Panc1 (cell line): ENCODE results near the gene KDM2B.

Experiments used
- POLR2AphosphoS5 ChIP-seq: IDR thresholded peaks from 2 replicates; pipeline ENCODE4 v1.6.1; 2012; ENCODE audit warnings: mild to moderate bottlenecking, low read depth, low read length, moderate library complexity
- SIN3A ChIP-seq: IDR thresholded peaks from 2 replicates; pipeline ENCODE4 v1.6.1; 2012; ENCODE audit warnings: low read depth, mild to moderate bottlenecking, low read length, moderate library complexity, borderline replicate concordance; ENCODE audit not compliant: insufficient read depth
- TCF7L2 ChIP-seq: IDR thresholded peaks from 2 replicates; pipeline ENCODE4 v1.6.1; 2011; ENCODE audit warnings: mild to moderate bottlenecking, low read depth, low read length, inconsistent platforms
- TF ChIP-seq, protein P1 (sequence below): fragments of 450-650 bp; IDR thresholded peaks from 2 replicates; pipeline ENCODE4 v1.5.1; 2017; ENCODE audit warnings: mild to moderate bottlenecking

DNA sequence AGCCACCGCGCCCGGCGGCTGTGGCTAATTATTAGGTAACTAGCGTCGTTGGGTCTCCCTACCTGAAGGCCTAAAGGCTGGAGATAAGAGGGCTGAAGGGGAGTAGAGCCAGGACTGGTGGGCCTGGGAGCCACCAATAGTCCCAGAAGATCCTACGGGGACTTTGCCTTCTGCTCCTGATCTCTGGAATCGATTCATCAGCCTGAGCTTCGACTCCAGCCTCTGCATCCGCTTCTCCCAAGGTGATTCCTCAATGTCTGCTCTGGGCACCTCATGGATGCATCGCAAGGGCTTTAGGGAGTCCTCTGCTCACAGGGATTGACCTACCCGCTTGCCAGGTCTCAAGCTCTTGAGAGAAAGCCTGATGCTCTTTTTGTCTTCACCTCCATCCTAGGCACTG is 14.7 kb upstream of the KDM2B start:
- TF ChIP-seq, protein P1, sequence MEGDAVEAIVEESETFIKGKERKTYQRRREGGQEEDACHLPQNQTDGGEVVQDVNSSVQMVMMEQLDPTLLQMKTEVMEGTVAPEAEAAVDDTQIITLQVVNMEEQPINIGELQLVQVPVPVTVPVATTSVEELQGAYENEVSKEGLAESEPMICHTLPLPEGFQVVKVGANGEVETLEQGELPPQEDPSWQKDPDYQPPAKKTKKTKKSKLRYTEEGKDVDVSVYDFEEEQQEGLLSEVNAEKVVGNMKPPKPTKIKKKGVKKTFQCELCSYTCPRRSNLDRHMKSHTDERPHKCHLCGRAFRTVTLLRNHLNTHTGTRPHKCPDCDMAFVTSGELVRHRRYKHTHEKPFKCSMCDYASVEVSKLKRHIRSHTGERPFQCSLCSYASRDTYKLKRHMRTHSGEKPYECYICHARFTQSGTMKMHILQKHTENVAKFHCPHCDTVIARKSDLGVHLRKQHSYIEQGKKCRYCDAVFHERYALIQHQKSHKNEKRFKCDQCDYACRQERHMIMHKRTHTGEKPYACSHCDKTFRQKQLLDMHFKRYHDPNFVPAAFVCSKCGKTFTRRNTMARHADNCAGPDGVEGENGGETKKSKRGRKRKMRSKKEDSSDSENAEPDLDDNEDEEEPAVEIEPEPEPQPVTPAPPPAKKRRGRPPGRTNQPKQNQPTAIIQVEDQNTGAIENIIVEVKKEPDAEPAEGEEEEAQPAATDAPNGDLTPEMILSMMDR = no peak
- TF ChIP-seq TCF7L2 (no peak), POLR2AphosphoS5 (no peak), SIN3A (no peak)
